PFSK-1 (cell line): Measurements from ENCODE around the gene GIPC1.

Experiments used
- POLR2AphosphoS5 ChIP-seq: IDR thresholded peaks from 2 replicates; pipeline ENCODE4 v1.6.1; 2012; ENCODE audit warnings: low read depth, mild to moderate bottlenecking, control low read depth, low read length, moderate library complexity
- SIN3A ChIP-seq: IDR thresholded peaks from 2 replicates; pipeline ENCODE4 v1.6.1; 2012; ENCODE audit warnings: mild to moderate bottlenecking, low read length, moderate library complexity, borderline replicate concordance; ENCODE audit not compliant: insufficient read depth
- TAF1 ChIP-seq: IDR thresholded peaks from 2 replicates; pipeline ENCODE4 v1.6.1; 2012; ENCODE audit warnings: low read length, control low read depth, borderline replicate concordance; ENCODE audit not compliant: insufficient read depth

GRCh38 chr19:14520543-14520942 is 24.6 kb upstream of the GIPC1 start:
- TF ChIP-seq TAF1: no peak
- no peak for TF ChIP-seq SIN3A
- TF ChIP-seq POLR2AphosphoS5: no peak
